ENCODE results near the gene RPL29. TPM values are rescaled to one million over a fixed set of nuclear protein-coding genes. Genes with fewer than 3 reads are reported as not detected.
"Not testable (repeated sequence)": the region's sequence is repeated elsewhere in the genome, so short reads cannot be mapped to it uniquely, and the experiment has no call there.

The RPL29 gene
- 1,000 to 10,000 TPM; 1,152 to 1,744 (median 1,537) TPM for total RNA-seq
- polyA plus RNA-seq = 1,000 to 10,000 TPM; 1,720 to 2,133 TPM
- total RNA-seq = 609 reads per million, percentile 98 among the genes with 10 or more reads in this experiment

GRCh38 chr3:51995346-51996163 lies at the start of gene RPL29:
TSS of gene RPL29 (minus strand) at chr3:51995895. CDS start at chr3:51995461, 434 bp downstream.
- peak; percentile 80 to 95 (median 92) for DNase-seq
- Mint-ChIP-seq H3K36me3 (peaks cover 3 to 23% (median 9%) of the 10 kb centered on the region in 5 donors), H3K4me1 (peaks cover 19 to 44% (median 31%) of the 10 kb centered on the region in 7 donors), H3K9me3 (no peaks in the 10 kb centered on the region), H3K27ac (peak within 1 kb of the TSS; percentile 98 to 100 (median 100)), H3K4me3 (peak within 1 kb of the TSS; percentile 92 to 100 (median 98)), H3K27me3 (peaks cover 0 to 16% (median 0%) of the 10 kb centered on the region in 5 donors)
- Histone ChIP-seq H3K36me3 (ENCODE audit: control insufficient read depth in 2 of 3, insufficient read depth in 3 of 3, low read length in 3 of 3) (peaks cover 5 to 34% (median 11%) of the 10 kb centered on the region in 3 experiments), H3K4me1 (ENCODE audit: control insufficient read depth in 2 of 2, insufficient read depth in 2 of 2, low read length in 2 of 2) (peaks cover 13 to 15% of the 10 kb centered on the region in 2 donors), H3K27me3 (ENCODE audit: control insufficient read depth in 2 of 2, insufficient read depth in 2 of 2, low read length in 2 of 2) (no peaks in the 10 kb centered on the region), H3K27ac (ENCODE audit: low read depth, low read length) (peak within 1 kb of the TSS; percentile 95), H3K4me3 (ENCODE audit: low read length) (peak within 1 kb of the TSS; percentile 98), H3K9me3 (ENCODE audit: control insufficient read depth in 2 of 3, low read length in 3 of 3) (no peaks in the 10 kb centered on the region)
- intact Hi-C loops (cut with micrococcal nuclease) = loop anchor here (1.0 to 10.0 kb wide), 11 partner anchors 12 to 1349 kb away; partner anchors contain the start of genes ABHD14A (in 2 of the 2), ACY1 (in 2 of the 2), PARP3 (in 2 of the 2) and ABHD14B (in 1 of the 2)
- ATAC-seq = peak; percentile 99
- ChIA-PET POLR2A (interaction anchor here (0.6 to 2.4 kb wide), 22 partner anchors 9 to 458 kb away, joined by 3 to 33 read pairs (median 4); partner anchors contain the start of genes ABHD14A, ABHD14B, ACY1 and DUSP7), CTCF (interaction anchor here (0.6 to 1.6 kb wide), 11 partner anchors 9 to 344 kb away, joined by 3 to 5 read pairs (median 3); partner anchors contain the start of genes ABHD14B, POC1A and RRP9)

- Histone ChIP-seq H3K4me1 (ENCODE audit: control insufficient read depth in 2 of 2, insufficient read depth in 2 of 2, low read length in 2 of 2) (peaks cover 12 to 26% of the 10 kb centered on the region in 2 donors), H3K27ac (ENCODE audit: low read depth, low read length) (peak overlapping the region; percentile 55), H3K27me3 (ENCODE audit: control insufficient read depth in 2 of 2, insufficient read depth in 2 of 2, low read length in 2 of 2) (no peaks in the 10 kb centered on the region), H3K36me3 (ENCODE audit: control insufficient read depth in 2 of 3, insufficient read depth in 3 of 3, low read length in 3 of 3) (peaks cover 6 to 20% (median 14%) of the 10 kb centered on the region in 3 experiments), H3K9me3 (ENCODE audit: control insufficient read depth in 2 of 3, low read length in 3 of 3) (no peaks in the 10 kb centered on the region), H3K4me3 (ENCODE audit: low read length) (no peak overlapping the region)
- H3K4me1 Mint-ChIP-seq = peaks cover 6 to 57% (median 45%) of the 10 kb centered on the region in 7 donors
- intact Hi-C loops (cut with micrococcal nuclease) = no loop called here
- H3K4me3 Mint-ChIP-seq = peak overlapping the region in 1 of 10 donors; percentile 47
- peak; percentile 25 for ATAC-seq
- no peak for DNase-seq
- no peaks in the 10 kb centered on the region for H3K9me3 Mint-ChIP-seq
- H3K27ac Mint-ChIP-seq = peak overlapping the region in 8 of 9 donors; percentile 45 to 88 (median 82)
- ChIA-PET CTCF (interaction anchor here (0.8 kb wide), 1 partner anchor 9 kb away, joined by 3 read pairs; no protein-coding TSS in a partner anchor), POLR2A (interaction anchor here (1.9 kb wide), 1 partner anchor 12 kb away, joined by 7 read pairs; the partner anchor contains the start of gene DUSP7)
- peaks cover 0 to 9% (median 0%) of the 10 kb centered on the region in 5 donors for H3K27me3 Mint-ChIP-seq
- peaks cover 0 to 11% (median 6%) of the 10 kb centered on the region in 5 donors for H3K36me3 Mint-ChIP-seq
Observed at GRCh38 chr3:52044869-52045619, 49.3 kb upstream of the RPL29 start.

GRCh38 chr3:52043750-52044149 lies 48.1 kb upstream of the RPL29 start:
- CTCF ChIA-PET = interaction anchor here (1.3 kb wide), 1 partner anchor 11 kb away, joined by 4 read pairs; no protein-coding TSS in a partner anchor
- POLR2A ChIA-PET = interaction anchor here (1.4 kb wide), 1 partner anchor 10 kb away, joined by 7 read pairs; no protein-coding TSS in a partner anchor
- H3K27ac Mint-ChIP-seq = peak overlapping the region in 2 of 9 donors; percentile 14 to 45
- Histone ChIP-seq H3K27ac (ENCODE audit: low read depth, low read length) (no peak overlapping the region), H3K36me3 (ENCODE audit: control insufficient read depth in 2 of 3, insufficient read depth in 3 of 3, low read length in 3 of 3) (peaks cover 0 to 7% (median 3%) of the 10 kb centered on the region in 3 experiments), H3K4me1 (ENCODE audit: control insufficient read depth in 2 of 2, insufficient read depth in 2 of 2, low read length in 2 of 2) (peaks cover 0 to 14% of the 10 kb centered on the region in 2 donors), H3K4me3 (ENCODE audit: low read length) (no peak overlapping the region), H3K9me3 (ENCODE audit: control insufficient read depth in 2 of 3, low read length in 3 of 3) (no peaks in the 10 kb centered on the region), H3K27me3 (ENCODE audit: control insufficient read depth in 2 of 2, insufficient read depth in 2 of 2, low read length in 2 of 2) (no peaks in the 10 kb centered on the region)
- H3K27me3 Mint-ChIP-seq = peaks cover 0 to 9% (median 0%) of the 10 kb centered on the region in 5 donors
- peaks cover 0 to 44% (median 35%) of the 10 kb centered on the region in 7 donors for H3K4me1 Mint-ChIP-seq
- peak overlapping the region in 1 of 10 donors; percentile 5 for H3K4me3 Mint-ChIP-seq
- ATAC-seq (no peak), DNase-seq (no peak)
- H3K9me3 Mint-ChIP-seq = no peaks in the 10 kb centered on the region
- intact Hi-C loops (cut with micrococcal nuclease) = no loop called here
- no peaks in the 10 kb centered on the region for H3K36me3 Mint-ChIP-seq

- intact Hi-C loops (cut with micrococcal nuclease); H3K27me3 ChIP-seq (ENCODE audit: control insufficient read depth in 2 of 2, insufficient read depth in 2 of 2, low read length in 2 of 2); DNase-seq; H3K9me3 ChIP-seq (ENCODE audit: control insufficient read depth in 2 of 3, low read length in 3 of 3); H3K4me1 ChIP-seq (ENCODE audit: control insufficient read depth in 2 of 2, insufficient read depth in 2 of 2, low read length in 2 of 2); H3K27me3 Mint-ChIP-seq; H3K36me3 Mint-ChIP-seq; H3K36me3 ChIP-seq (ENCODE audit: control insufficient read depth in 2 of 3, insufficient read depth in 3 of 3, low read length in 3 of 3); H3K4me3 ChIP-seq (ENCODE audit: low read length); H3K9me3 Mint-ChIP-seq; H3K4me3 Mint-ChIP-seq; ATAC-seq; H3K27ac ChIP-seq (ENCODE audit: low read depth, low read length): not testable (repeated sequence)
- CTCF ChIA-PET = interaction anchor here (1.3 kb wide), 1 partner anchor 11 kb away, joined by 4 read pairs; no protein-coding TSS in a partner anchor
- Mint-ChIP-seq H3K27ac (peak overlapping the region in 2 of 9 donors; percentile 23 to 33), H3K4me1 (peaks cover 0 to 37% (median 29%) of the 10 kb centered on the region in 7 donors)
- POLR2A ChIA-PET = interaction anchor here (1.4 to 2.7 kb wide), 2 partner anchors 9 to 10 kb away, joined by 7 to 10 read pairs; no protein-coding TSS in a partner anchor
Observed at GRCh38 chr3:52043039-52043438, 47.3 kb upstream of the RPL29 start.

- Histone ChIP-seq H3K4me3 (ENCODE audit: low read length) (no peak overlapping the region), H3K27me3 (ENCODE audit: control insufficient read depth in 2 of 2, insufficient read depth in 2 of 2, low read length in 2 of 2) (no peaks in the 10 kb centered on the region), H3K4me1 (ENCODE audit: control insufficient read depth in 2 of 2, insufficient read depth in 2 of 2, low read length in 2 of 2) (no peaks in the 10 kb centered on the region), H3K36me3 (ENCODE audit: control insufficient read depth in 2 of 3, insufficient read depth in 3 of 3, low read length in 3 of 3) (no peaks in the 10 kb centered on the region), H3K9me3 (ENCODE audit: control insufficient read depth in 2 of 3, low read length in 3 of 3) (no peaks in the 10 kb centered on the region), H3K27ac (ENCODE audit: low read depth, low read length) (no peak overlapping the region)
- intact Hi-C loops (cut with micrococcal nuclease) = no loop called here
- peaks cover 0 to 34% (median 27%) of the 10 kb centered on the region in 7 donors for H3K4me1 Mint-ChIP-seq
- no peak for ATAC-seq
- peaks cover 0 to 9% (median 0%) of the 10 kb centered on the region in 5 donors for H3K27me3 Mint-ChIP-seq
- H3K27ac Mint-ChIP-seq = peak overlapping the region in 3 of 9 donors; percentile 28 to 72 (median 41)
- H3K4me3 Mint-ChIP-seq = no peak overlapping the region
- ChIA-PET POLR2A (interaction anchor here (2.7 kb wide), 1 partner anchor 11 kb away, joined by 10 read pairs; no protein-coding TSS in a partner anchor), CTCF (interaction anchor here (0.6 to 1.5 kb wide), 3 partner anchors 11 to 79 kb away, joined by 4 to 5 read pairs (median 4); no protein-coding TSS in a partner anchor)
- no peaks in the 10 kb centered on the region for H3K36me3 Mint-ChIP-seq
- DNase-seq = no peak
- H3K9me3 Mint-ChIP-seq = no peaks in the 10 kb centered on the region
Observed at GRCh38 chr3:52041118-52041731, 45.5 kb upstream of the RPL29 start.

All from naive thymus-derived CD4-positive, alpha-beta T cell (primary cell).